Activated CD8-positive, alpha-beta memory T cell treated with anti-CD3 and anti-CD28 coated beads, Interleukin-2, amount 50 U/mL, for 24 hours (primary cell): Measurements from ENCODE around the gene TMEM272.

Experiments
- DNase-seq: peaks from one replicate; pipeline ENCODE4 v3.0.0-alpha.2; 2020; ENCODE audit errors: extremely low read depth

TMEM272 gene

DNA sequence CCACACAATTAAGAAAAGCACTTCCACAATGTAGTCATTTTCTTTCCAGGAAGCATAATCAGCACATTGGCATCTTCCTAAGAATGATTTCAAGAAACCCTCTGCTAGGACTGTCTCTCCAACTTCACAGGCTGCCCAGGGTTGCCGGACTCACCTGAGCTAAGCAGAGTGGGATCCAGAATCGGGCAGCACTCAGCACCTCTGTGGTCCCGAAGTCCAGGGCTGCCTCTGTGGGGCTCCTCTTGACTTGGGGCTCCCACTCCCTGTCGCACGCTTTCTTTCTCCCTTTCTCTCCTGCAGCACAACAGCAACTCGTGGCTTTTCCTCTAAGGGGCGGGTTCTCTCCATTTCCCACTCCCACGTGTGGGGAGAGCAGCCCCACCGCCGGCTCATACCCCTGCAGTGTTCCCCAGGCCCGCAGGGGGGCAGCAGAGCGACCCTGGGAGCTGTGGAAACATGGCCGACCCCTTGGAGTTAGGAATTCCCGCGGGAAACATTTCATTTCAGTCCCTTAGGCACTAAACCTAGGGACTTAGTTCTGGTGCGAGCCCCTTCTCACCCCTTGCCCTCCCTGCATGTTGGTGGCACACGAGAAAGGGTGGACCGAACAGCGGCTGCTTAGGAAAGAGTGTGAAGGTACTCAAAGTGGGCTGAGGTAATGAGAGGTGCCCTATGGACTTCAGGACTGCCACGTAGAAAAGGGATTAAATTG lies at the start of gene TMEM272:
Gene TMEM272 (minus strand): TSS at position 316 of the 712 bp plus-strand sequence. CDS start 6,647 bp downstream, outside the sequence.
- no peak for DNase-seq

DNA sequence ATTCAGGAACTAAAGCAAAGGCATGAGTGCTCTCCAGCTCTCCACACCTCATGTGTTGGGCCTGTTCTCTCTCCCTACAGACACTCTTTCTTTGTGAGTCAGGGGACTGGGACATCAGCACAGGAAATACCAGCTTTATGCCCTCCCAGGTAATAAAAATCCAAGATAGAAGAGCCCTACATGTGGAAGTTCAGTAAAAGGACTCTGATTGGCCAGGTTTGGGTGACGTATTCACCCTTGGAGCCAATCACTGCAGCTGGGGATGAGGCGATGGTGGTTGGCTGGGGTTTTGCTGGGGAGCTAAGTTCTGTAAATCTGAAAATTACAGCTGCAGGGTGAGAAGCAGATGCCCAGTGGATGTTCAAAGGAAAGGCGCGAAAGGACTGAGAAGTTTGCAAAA lies 49.3 kb upstream of the TMEM272 start:
- no peak for DNase-seq

- no peak for DNase-seq
Measured at GRCh38 chr13:51892657-51893056, 47.7 kb upstream of the TMEM272 start.

GRCh38 chr13:51887468-51887867 lies 42.5 kb upstream of the TMEM272 start:
- no peak for DNase-seq

DNA sequence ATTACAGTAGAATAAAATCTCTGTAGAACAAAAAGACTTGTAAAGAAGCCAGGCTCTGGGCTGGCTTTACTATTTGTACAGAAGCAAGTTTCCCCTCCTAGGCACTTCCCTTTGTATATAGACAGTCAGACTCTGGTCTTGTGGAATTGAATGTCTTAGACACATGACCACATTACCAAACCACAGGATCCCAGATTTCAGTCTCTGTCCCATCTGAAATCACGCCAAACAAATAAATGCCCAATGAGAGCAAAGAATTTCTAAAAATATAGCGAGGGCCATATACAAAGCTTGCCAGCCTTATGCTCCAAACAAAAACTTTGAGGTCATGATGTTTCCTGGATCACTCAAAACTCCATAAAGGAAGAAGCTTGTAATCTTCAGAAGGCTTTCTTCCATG lies 40.7 kb upstream of the TMEM272 start:
- no peak for DNase-seq

- DNase-seq = no peak
Measured at GRCh38 chr13:51883226-51883600, 38.2 kb upstream of the TMEM272 start.

- no peak for DNase-seq
Measured at GRCh38 chr13:51882570-51883225, 37.7 kb upstream of the TMEM272 start.

- no peak for DNase-seq
Measured at GRCh38 chr13:51881296-51881695, 36.3 kb upstream of the TMEM272 start.

DNA sequence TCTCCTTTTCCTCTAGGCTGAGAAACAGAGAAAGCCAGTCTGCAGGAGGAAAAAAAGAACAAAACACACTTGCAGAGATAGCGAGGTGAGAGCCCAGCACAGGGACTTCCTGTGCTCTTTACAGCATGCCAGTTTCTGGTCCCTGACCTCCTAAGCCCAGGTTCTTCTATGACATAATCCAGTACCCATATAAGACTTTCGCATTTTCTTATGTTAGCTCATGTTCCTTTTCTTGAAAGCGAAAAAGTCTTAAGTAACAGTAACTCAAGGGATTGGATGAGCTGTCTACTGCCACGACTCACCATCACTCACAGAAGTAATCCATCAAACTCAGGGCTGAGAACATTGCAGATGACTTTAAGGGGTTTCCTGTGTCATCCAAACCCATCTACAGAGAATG lies 34.2 kb upstream of the TMEM272 start:
- DNase-seq = no peak

GRCh38 chr13:51874651-51875050 lies 29.7 kb upstream of the TMEM272 start:
- DNase-seq = no peak

DNA sequence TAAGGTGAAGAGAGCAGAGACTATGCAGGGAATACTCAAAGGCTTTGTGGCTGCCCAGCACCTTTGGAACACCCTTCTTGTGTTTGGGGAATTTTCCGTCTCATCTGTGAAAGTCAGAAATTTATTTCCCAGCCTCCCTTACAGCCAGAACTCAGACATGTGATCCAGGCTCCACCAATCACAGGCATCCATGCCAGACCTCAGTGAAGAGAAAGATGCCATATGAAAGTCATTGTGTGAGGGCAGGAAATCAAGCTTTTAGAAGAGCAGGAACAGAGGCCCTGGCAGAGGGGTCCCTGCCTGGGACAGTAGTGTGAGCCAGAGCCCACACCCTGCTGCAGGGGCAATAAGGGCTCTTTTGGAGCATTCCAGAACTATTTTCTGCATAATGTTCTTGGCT lies 28.9 kb upstream of the TMEM272 start:
- no peak for DNase-seq

DNA sequence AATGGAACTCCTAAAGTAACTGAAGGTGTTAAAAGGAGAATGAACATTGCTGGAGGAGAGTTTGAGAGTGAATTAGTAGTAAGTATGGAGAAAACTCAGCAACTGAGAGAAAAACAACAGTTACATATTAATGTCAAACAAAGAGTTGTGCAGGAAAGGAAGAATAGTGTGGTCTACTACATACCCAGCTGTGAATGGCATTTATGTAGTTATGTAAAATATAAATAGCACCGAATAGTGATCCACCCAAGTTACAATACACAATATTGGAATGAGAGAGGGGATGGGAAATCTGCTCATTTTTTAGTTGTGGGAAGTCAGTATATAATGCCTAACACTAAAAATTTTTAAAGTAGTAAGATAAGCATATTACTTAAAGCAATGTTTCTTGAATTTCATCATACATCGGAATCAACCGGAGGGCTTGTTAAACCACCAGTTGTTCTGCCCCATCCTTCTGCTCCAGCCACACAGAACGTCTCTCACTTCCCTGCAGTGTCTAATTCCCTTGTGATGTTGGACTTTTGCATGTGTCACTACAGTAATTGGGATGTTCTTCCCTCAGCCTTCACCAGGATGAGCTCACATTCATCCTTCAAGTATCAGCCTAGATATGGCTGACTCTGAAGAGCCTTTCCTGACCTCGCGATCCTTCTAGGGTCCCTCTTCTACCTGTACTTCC lies 28.3 kb upstream of the TMEM272 start:
- no peak for DNase-seq

- no peak for DNase-seq
Measured at GRCh38 chr13:51870616-51871015, 25.6 kb upstream of the TMEM272 start.

- no peak for DNase-seq
Measured at GRCh38 chr13:51869916-51870315, 24.9 kb upstream of the TMEM272 start.

GRCh38 chr13:51867062-51867461 lies 22.1 kb upstream of the TMEM272 start:
- DNase-seq = no peak

GRCh38 chr13:51865838-51866237 lies 20.9 kb upstream of the TMEM272 start:
- no peak for DNase-seq

GRCh38 chr13:51862957-51863356 lies 18.0 kb upstream of the TMEM272 start:
- no peak for DNase-seq

DNA sequence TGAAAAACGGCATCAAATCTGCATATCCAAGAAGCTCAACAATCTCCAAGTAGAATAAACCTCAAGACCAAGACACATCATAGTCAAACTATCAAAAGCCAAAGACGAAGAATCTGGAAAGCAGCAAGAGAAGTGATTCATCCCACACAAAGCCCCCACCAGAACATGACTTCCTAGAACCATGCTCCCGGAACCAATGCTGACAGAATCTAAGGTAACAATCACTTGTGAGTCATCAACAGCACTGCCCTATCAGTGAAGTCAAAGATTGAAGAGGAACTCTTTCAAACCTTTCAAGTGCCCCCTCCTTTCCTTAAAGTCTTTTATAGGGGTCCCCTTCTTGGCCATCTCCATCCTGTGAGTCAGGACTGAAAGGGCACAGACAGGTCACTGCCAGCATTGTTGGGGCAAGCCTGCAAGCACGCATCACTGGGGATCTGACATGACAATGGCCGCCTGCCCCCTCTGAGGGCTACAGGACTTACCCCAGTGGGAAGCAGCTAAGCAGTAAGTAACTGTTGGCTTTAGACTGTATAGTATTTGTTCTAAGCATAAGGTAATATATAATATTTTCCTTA lies 16.8 kb upstream of the TMEM272 start, which contains the start of gene CCDC70:
Gene CCDC70 (plus strand): TSS at position 247 of the 578 bp plus-strand sequence. CDS start 3,443 bp downstream, outside the sequence.
- DNase-seq = no peak

DNA sequence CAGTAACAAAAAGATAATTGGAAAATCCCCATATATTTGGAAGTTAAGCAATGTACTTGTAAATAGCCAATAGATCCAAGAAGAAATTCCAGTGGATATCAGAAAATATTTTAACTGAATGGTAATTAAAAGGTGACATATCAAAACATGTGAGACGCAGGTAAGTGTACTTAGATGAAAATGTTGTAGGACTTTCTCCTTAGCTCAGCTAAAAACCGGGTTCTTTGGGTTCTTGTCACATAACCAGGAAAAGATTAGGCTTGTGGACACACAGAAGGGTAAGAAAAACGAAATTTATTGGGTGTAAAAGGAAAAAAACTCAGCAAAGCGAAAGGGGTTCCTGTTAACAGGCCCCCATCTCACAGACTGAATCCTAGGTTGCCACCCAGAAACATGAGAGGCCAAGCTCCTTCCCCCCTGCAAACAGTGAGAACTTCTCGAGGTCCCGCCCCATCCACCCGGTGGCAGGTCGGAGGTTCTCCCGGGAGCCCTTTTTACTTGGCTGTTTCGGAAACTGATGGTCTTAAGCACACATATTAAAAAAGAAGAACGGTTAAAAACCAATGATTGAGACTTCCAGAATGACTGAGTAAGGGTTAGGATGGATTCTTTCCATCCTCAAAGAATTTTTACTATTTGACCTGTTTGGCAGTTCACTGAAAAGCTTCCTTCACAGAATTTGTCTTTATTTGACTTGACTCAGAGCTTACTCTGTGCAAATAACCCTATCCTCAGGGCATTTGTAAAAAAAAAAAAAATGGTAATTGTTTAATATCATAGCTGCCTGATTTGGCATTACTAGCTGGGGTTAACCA lies 13.7 kb upstream of the TMEM272 start:
- DNase-seq = no peak

DNA sequence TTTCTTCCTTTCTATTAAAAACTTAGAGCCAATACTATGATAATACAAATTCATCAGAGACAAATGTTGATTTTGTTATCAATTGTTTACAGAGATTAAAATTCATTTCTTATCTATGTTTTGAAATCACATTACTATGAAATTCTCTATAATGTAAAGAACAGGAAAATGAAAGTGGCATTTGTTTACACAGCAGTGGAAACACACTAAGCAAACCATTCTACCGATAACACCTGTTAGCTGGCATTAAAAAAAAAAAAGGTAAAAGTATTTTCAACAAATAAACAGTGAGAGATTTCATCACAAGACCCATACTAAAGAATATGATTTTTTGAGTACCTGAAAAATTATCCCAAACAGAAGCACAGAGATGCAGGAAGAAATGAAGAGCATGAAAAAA lies 12.0 kb upstream of the TMEM272 start:
- DNase-seq = no peak

GRCh38 chr13:51856027-51856736 lies 11.2 kb upstream of the TMEM272 start:
- DNase-seq = no peak
